Sigmoid colon (tissue), 7 donors: ENCODE results near the gene P4HA3. TPM values are rescaled to one million over a fixed set of nuclear protein-coding genes. Genes with fewer than 3 reads are reported as not detected.
A peak's percentile ranks its signal among the peaks of the same experiment; 100 is the strongest.

Experiments used
- DNase-seq: peaks from one replicate; pipeline ENCODE4 v3.0.0-alpha.2; 2019
- H3K27ac ChIP-seq, 4 donors: fragments of 200-600 bp; sonication (generic); one replicate each; pipeline ENCODE4 v1.5.1; 2016 to 2019; ENCODE audit warnings: mild to moderate bottlenecking in 1 of 4
- H3K27me3 ChIP-seq, 3 donors: fragments of 200-600 bp; sonication (generic); one replicate each; pipeline ENCODE4 v1.5.1; 2019; ENCODE audit warnings: mild to moderate bottlenecking in 1 of 3
- H3K36me3 ChIP-seq, 4 donors: fragments of 200-600 bp; sonication (generic); one replicate each; pipeline ENCODE4 v1.5.1; 2016 to 2019
- H3K4me1 ChIP-seq, 4 donors: fragments of 200-600 bp; sonication (generic); one replicate each; pipeline ENCODE4 v1.5.1; 2017 to 2019
- H3K4me3 ChIP-seq, 4 donors: fragments of 200-600 bp; sonication (generic); one replicate each; pipeline ENCODE4 v1.5.1; 2017 to 2019; ENCODE audit warnings: mild to moderate bottlenecking in 2 of 4, moderate library complexity in 1 of 4
- H3K9me3 ChIP-seq, 4 donors: fragments of 200-600 bp in 3 of 4; sonication (generic) in 3 of 4; one replicate each; pipeline versions ENCODE4 v1.5.1 to v1.6.1; 2013 to 2019
- CTCF ChIP-seq, 4 experiments: fragments of 450-650 bp in 3 of 4; fragments of 200-600 bp in 1 of 4; IDR thresholded peaks; one replicate each; pipeline ENCODE4 v1.5.1; 2016 to 2019; ENCODE audit warnings: antibody characterized with exemption in 4 of 4, mild to moderate bottlenecking in 3 of 4, moderate library complexity in 2 of 4
- EP300 ChIP-seq, 4 donors: sonication (generic); formaldehyde crosslinking; IDR thresholded peaks; one replicate each; pipeline ENCODE4 v1.6.1; 2017; ENCODE audit warnings: antibody characterized with exemption in 4 of 4
- POLR2A ChIP-seq, 2 donors: fragments of 450-650 bp; IDR thresholded peaks; one replicate each; pipeline ENCODE4 v1.6.1; 2016; ENCODE audit warnings: antibody characterized with exemption in 2 of 2, mild to moderate bottlenecking in 2 of 2, moderate library complexity in 2 of 2
- POLR2AphosphoS5 ChIP-seq, 4 donors: sonication (generic); formaldehyde crosslinking; IDR thresholded peaks; one replicate each; pipeline ENCODE4 v1.6.1; 2017; ENCODE audit warnings: antibody characterized with exemption in 4 of 4
- WGBS, 2 donors: extraction: QIAGEN DNeasy Blood & Tissue Kit; methylation state at CpG; one replicate each; pipeline ENCODE4 v1.1.7; 2013; 5-methylcytosine and 5-hydroxymethylcytosine counted together
- intact Hi-C: fragments of 100-400 bp; cut with DNase I; formaldehyde crosslinking; loops from one replicate; pipeline ENCODE4 v1.15.1; 2023
- polyA plus RNA-seq, 3 donors: library from polyadenylated mRNA; stranded (reverse); fragments of 200-250 nt; gene quantifications; one replicate each; pipeline ENCODE4 v1.2.3, GENCODE V29; 2013
- total RNA-seq, 4 donors: library from RNA; depleted of rRNA; stranded (reverse); fragments of >200 nt; gene quantifications; one replicate each; pipeline ENCODE4 v1.1.0, GENCODE V29; 2016
- donor health status: healthy with polysubstance abuse.
- donor health status: Bipolar disorder and iron deficiency.
- donor health status: healthy.

Gene P4HA3
- total and polyA plus RNA-seq, 7 donors = 0.29 to 11.9 (median 1.1) TPM; not detected in 2

DNA sequence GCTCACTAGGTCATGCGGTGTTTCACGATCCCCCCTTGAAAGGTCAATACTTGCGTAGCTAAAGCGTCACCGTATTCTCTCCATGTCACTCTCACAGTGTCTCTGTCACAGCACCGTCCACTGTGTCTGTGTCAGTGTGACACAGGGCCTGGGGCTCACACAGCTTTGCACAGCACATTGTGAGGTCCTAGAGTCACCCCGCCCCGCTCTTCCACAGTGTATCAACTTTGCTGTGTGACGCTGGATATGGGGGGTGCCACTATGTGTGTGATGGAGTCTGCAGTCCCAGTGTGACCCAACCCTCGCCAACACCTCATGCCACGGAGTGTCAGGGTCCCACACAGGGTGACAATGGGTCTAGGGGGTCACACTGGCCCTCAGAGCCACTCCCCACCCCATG lies 583 bp downstream of the P4HA3 start:
- peaks cover 0 to 22% (median 15%) of the 10 kb centered on the region in 4 donors for H3K4me1 ChIP-seq
- no peak for DNase-seq
- intact Hi-C loops = no loop called here
- 66 to 71% methylated on average over 11 of the region's 11 CpGs for WGBS, 2 donors
- no peaks in the 10 kb centered on the region for H3K36me3 ChIP-seq
- H3K4me3 ChIP-seq = peak overlapping the region in 3 of 4 donors; percentile 41 to 65 (median 63)
- H3K9me3 ChIP-seq = no peaks in the 10 kb centered on the region
- TF ChIP-seq POLR2A (IDR thresholded peaks at IDR 0.05) (no peak), POLR2AphosphoS5 (IDR thresholded peaks at IDR 0.05) (no peak), CTCF (IDR thresholded peaks at IDR 0.05) (no peak), EP300 (IDR thresholded peaks at IDR 0.05) (no peak)
- peaks cover 0 to 4% (median 0%) of the 10 kb centered on the region in 3 donors for H3K27me3 ChIP-seq
- H3K27ac ChIP-seq = peak overlapping the region in 1 of 4 donors; percentile 67

DNA sequence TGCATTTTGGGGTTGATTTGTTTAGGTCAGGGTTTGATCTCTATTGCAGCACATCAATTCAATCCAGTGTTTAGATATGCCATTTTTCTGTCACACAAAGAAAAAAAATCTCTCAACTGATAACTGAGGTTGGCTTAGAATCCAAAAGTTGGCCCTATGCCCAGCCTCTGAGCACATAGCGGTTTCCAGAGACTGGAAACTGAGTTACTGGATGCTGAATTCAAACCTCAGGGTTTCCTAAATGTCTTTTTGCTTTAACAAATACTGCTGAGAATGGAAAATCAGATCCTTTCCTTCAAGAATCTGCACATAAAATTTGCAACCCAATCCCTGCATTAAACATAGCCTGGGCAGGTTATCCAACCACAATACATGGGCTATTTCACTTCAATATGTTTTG lies 4.0 kb downstream of the P4HA3 start:
- no peaks in the 10 kb centered on the region for H3K36me3 ChIP-seq
- peak overlapping the region in 1 of 4 donors; percentile 33 for H3K27ac ChIP-seq
- no peak for DNase-seq
- intact Hi-C loops = no loop called here
- H3K4me3 ChIP-seq = no peak overlapping the region
- TF ChIP-seq EP300 (IDR thresholded peaks at IDR 0.05) (no peak), POLR2A (IDR thresholded peaks at IDR 0.05) (no peak), POLR2AphosphoS5 (IDR thresholded peaks at IDR 0.05) (no peak), CTCF (IDR thresholded peaks at IDR 0.05) (no peak)
- H3K4me1 ChIP-seq = peaks cover 0 to 22% (median 15%) of the 10 kb centered on the region in 4 donors
- WGBS, 2 donors = 46 to 53% methylated on average over 1 of the region's 1 CpG
- H3K27me3 ChIP-seq = peaks cover 0 to 4% (median 0%) of the 10 kb centered on the region in 3 donors
- no peaks in the 10 kb centered on the region for H3K9me3 ChIP-seq

- Histone ChIP-seq H3K27me3 (peaks cover 0 to under 1% (median 0%) of the 10 kb centered on the region in 3 donors), H3K36me3 (no peaks in the 10 kb centered on the region), H3K9me3 (no peaks in the 10 kb centered on the region), H3K27ac (peak overlapping the region in 1 of 4 donors; percentile 33), H3K4me3 (no peak overlapping the region), H3K4me1 (peaks cover 0 to 17% (median 12%) of the 10 kb centered on the region in 4 donors)
- intact Hi-C loops = no loop called here
- 70 to 77% methylated on average over 8 of the region's 8 CpGs for WGBS, 2 donors
- TF ChIP-seq CTCF (IDR thresholded peaks at IDR 0.05) (no peak), EP300 (IDR thresholded peaks at IDR 0.05) (no peak), POLR2A (IDR thresholded peaks at IDR 0.05) (no peak), POLR2AphosphoS5 (IDR thresholded peaks at IDR 0.05) (no peak)
- no peak for DNase-seq
These were observed 4.8 kb downstream of the P4HA3 start for GRCh38 chr11:74306435-74307175.

- WGBS, 2 donors = 84 to 94% methylated on average over 3 of the region's 3 CpGs
- Histone ChIP-seq H3K27ac (peak overlapping the region in 2 of 4 donors; percentile 47 to 53), H3K4me3 (no peak overlapping the region), H3K9me3 (no peaks in the 10 kb centered on the region), H3K4me1 (peaks cover 0 to 16% (median 4%) of the 10 kb centered on the region in 4 donors), H3K27me3 (no peaks in the 10 kb centered on the region), H3K36me3 (no peaks in the 10 kb centered on the region)
- DNase-seq = no peak
- intact Hi-C loops = no loop called here
- TF ChIP-seq POLR2AphosphoS5 (IDR thresholded peaks at IDR 0.05) (peak in 1 of 4 donors; percentile 43), EP300 (IDR thresholded peaks at IDR 0.05) (no peak)
These were observed 12.4 kb downstream of the P4HA3 start for GRCh38 chr11:74299015-74299414.

DNA sequence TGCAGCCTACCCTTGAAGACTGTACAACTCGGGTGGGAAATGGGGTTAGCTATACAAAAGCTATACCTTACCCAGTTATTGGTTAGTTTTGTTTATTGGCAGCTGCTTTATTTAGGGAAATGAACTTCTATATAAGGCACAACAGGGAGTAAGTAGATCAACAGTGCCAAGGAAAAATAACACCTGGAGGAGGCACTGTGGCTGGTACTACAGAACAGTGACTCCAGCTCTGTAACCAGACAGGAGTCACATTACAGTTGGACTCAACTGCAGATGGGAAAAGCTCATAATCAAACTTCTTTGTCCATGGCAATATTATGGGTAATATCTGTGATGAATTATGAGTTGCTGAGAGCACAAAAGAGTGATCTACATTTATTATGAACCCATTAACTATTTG lies 14.0 kb downstream of the P4HA3 start:
- no peaks in the 10 kb centered on the region for H3K36me3 ChIP-seq
- DNase-seq = no peak
- no peak overlapping the region for H3K4me3 ChIP-seq
- peaks cover 0 to 16% (median 4%) of the 10 kb centered on the region in 4 donors for H3K4me1 ChIP-seq
- H3K27ac ChIP-seq = no peak overlapping the region
- H3K9me3 ChIP-seq = no peaks in the 10 kb centered on the region
- intact Hi-C loops = no loop called here
- WGBS, 2 donors = 93 to 95% methylated on average over 1 of the region's 1 CpG
- H3K27me3 ChIP-seq = no peaks in the 10 kb centered on the region
- no peak for TF ChIP-seq CTCF (IDR thresholded peaks at IDR 0.05)
- no peak for TF ChIP-seq EP300 (IDR thresholded peaks at IDR 0.05)
- TF ChIP-seq POLR2A (IDR thresholded peaks at IDR 0.05) = no peak
- TF ChIP-seq POLR2AphosphoS5 (IDR thresholded peaks at IDR 0.05) = no peak
